ENCODE results near the gene PRKCB.

PRKCB gene

GRCh38 chr16:23823475-23824384 lies 12.1 kb upstream of the PRKCB start:
- no peak for DNase-seq (ENCODE audit: insufficient read length)
- TF ChIP-seq POLR2AphosphoS5 (IDR thresholded peaks at IDR 0.05; ENCODE audit: low read depth, low read length) (no peak), TAF1 (IDR thresholded peaks at IDR 0.05; ENCODE audit: borderline replicate concordance, low read depth, low read length) (no peak), POLR2A (IDR thresholded peaks at IDR 0.05; ENCODE audit: low read depth, low read length) (no peak)
- no peak for FAIRE-seq

DNA sequence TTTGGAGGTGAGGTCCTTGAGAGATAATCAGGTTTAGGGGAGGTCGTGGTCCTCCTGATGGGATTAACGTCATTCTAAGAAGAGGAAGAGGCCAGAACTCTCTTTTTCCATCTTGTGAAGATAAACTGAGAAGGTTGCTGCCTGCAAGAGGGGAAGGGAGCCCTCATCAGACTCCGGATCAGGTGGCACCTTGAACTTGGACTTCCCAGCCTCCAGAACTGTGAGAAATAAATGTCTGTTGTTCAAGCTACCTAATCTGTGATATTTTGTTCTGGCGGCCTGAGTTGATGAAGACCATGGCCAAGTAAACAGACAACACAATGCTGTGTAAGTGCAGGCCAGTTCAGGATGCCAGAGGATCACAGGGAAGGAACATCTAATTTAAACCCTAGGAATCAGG lies 10.9 kb upstream of the PRKCB start:
- no peak for FAIRE-seq
- TF ChIP-seq POLR2A (IDR thresholded peaks at IDR 0.05; ENCODE audit: low read depth, low read length), result no peak
- TF ChIP-seq POLR2AphosphoS5 (IDR thresholded peaks at IDR 0.05; ENCODE audit: low read depth, low read length), result no peak
- TF ChIP-seq TAF1 (IDR thresholded peaks at IDR 0.05; ENCODE audit: borderline replicate concordance, low read depth, low read length), result no peak
- no peak for DNase-seq (ENCODE audit: insufficient read length)

DNA sequence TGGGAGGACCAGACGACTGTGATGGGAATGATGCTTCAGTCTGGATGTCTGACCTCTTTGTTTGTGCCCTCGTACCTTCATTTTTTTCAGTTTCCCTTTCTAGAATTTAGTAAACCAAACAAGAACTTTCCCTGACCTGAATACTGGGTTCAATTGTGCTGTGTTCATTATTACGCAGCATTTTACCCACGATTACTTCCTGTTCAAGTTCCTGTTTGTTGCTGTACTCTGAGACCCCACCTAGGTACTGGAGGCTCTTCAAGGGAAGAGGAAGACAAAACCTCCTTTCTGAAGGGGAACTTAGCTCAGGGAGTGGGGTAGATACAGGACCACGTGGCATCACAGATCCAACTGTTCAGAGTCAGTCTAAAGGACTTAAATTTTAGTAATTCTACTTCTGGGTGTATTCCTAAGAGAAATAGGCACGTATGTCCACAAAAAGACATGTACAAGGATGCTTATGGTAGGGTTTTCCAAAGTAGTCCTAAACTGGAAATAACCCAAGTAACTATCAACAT lies 9.2 kb upstream of the PRKCB start:
- TF ChIP-seq POLR2AphosphoS5 (IDR thresholded peaks at IDR 0.05; ENCODE audit: low read depth, low read length) (no peak), TAF1 (IDR thresholded peaks at IDR 0.05; ENCODE audit: borderline replicate concordance, low read depth, low read length) (no peak), POLR2A (IDR thresholded peaks at IDR 0.05; ENCODE audit: low read depth, low read length) (no peak)
- FAIRE-seq (peak; percentile 94), DNase-seq (ENCODE audit: insufficient read length) (no peak)

GRCh38 chr16:23827057-23827456 lies 8.7 kb upstream of the PRKCB start:
- FAIRE-seq (peak; percentile 44), DNase-seq (ENCODE audit: insufficient read length) (no peak)
- no peak for TF ChIP-seq TAF1 (IDR thresholded peaks at IDR 0.05; ENCODE audit: borderline replicate concordance, low read depth, low read length)
- no peak for TF ChIP-seq POLR2AphosphoS5 (IDR thresholded peaks at IDR 0.05; ENCODE audit: low read depth, low read length)
- no peak for TF ChIP-seq POLR2A (IDR thresholded peaks at IDR 0.05; ENCODE audit: low read depth, low read length)

GRCh38 chr16:23829454-23829853 lies 6.3 kb upstream of the PRKCB start:
- no peak for TF ChIP-seq POLR2AphosphoS5 (IDR thresholded peaks at IDR 0.05; ENCODE audit: low read depth, low read length)
- no peak for TF ChIP-seq TAF1 (IDR thresholded peaks at IDR 0.05; ENCODE audit: borderline replicate concordance, low read depth, low read length)
- TF ChIP-seq POLR2A (IDR thresholded peaks at IDR 0.05; ENCODE audit: low read depth, low read length), result no peak
- no peak for DNase-seq (ENCODE audit: insufficient read length)
- FAIRE-seq, result no peak

DNA sequence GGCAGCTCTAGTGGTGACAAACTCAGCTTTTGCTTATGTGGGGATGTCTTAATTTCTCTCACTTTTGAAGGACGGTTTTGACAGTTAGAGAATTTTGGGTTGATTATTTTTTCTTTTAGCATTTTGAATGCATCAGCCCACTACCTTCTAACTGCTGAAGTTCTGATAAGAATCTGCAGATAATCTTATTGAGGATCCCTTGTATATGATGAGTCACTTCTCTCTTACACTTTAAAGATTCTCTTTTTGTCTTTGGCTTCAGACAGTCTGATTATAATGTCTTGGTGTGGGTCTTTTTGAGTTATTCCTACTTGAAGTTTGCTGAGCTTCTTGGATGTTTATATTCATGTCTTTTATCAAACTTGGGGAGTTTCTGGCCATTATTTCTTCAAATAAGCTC lies 5.5 kb upstream of the PRKCB start:
- TF ChIP-seq POLR2A (IDR thresholded peaks at IDR 0.05; ENCODE audit: low read depth, low read length) (no peak), TAF1 (IDR thresholded peaks at IDR 0.05; ENCODE audit: borderline replicate concordance, low read depth, low read length) (no peak), POLR2AphosphoS5 (IDR thresholded peaks at IDR 0.05; ENCODE audit: low read depth, low read length) (no peak)
- DNase-seq (ENCODE audit: insufficient read length) (no peak), FAIRE-seq (no peak)

- DNase-seq (ENCODE audit: insufficient read length) (no peak), FAIRE-seq (no peak)
- no peak for TF ChIP-seq POLR2AphosphoS5 (IDR thresholded peaks at IDR 0.05; ENCODE audit: low read depth, low read length)
- no peak for TF ChIP-seq TAF1 (IDR thresholded peaks at IDR 0.05; ENCODE audit: borderline replicate concordance, low read depth, low read length)
- TF ChIP-seq POLR2A (IDR thresholded peaks at IDR 0.05; ENCODE audit: low read depth, low read length), result no peak
These were observed 2.9 kb upstream of the PRKCB start for GRCh38 chr16:23832882-23833281.

DNA sequence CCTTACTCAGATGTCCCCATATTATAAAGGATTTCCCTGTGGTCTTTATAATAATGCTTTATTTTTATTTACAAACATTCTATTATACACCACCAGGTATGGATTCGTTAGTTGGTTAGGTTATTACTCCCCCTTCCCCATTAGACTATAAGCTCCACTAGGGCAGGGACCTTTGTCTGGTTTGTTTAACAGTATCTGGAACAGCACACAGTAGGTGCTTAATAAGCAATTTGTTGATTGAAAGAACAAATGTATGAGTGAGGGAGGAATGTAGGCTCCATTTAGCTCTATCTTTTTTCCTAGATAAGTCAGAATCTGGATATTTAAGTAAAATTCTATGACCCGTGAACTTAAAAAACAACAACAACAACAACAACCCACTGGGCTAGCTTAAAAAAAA lies 2.3 kb upstream of the PRKCB start:
- FAIRE-seq, result no peak

DNA sequence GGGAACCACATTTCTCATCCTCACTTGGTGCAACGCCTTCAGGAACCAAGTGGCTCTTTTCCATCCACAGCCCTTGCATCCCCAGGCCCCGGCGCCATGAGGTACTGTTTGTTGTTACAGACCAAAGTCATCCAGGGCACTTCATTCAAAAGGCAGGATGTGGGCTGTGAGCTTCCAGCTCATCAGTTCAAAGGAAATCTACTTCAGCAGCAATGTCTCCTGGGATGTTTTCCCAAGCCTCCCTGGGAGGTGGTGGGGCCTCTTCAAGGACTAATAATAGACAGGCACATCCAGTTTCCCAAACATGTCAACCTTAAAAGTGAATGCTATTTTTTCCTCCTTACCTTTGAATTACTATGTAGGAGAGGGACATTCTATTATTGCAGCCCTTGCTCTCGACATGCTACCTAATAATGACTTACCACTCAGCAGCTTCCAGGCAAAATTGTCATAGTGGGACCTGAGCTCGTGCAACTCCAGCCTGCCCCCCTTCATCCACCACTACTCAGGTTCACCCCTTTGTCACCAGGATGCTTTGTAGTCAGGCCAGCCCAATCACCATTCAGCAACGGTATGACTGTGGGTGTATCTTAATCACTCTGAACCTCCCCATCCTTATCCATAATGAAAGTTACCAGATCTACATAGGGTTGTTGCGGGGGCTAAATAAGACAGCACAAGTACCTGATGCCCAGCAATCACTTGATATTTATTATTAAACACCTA lies 1.7 kb upstream of the PRKCB start:
- FAIRE-seq (no peak), DNase-seq (ENCODE audit: insufficient read length) (no peak)
- TF ChIP-seq POLR2A (IDR thresholded peaks at IDR 0.05; ENCODE audit: low read depth, low read length) (no peak), TAF1 (IDR thresholded peaks at IDR 0.05; ENCODE audit: borderline replicate concordance, low read depth, low read length) (no peak), POLR2AphosphoS5 (IDR thresholded peaks at IDR 0.05; ENCODE audit: low read depth, low read length) (no peak)

More for the DNA sequence above, 2.3 kb upstream of the PRKCB start:
- no peak for TF ChIP-seq POLR2A (IDR thresholded peaks at IDR 0.05; ENCODE audit: low read depth, low read length)
- TF ChIP-seq POLR2AphosphoS5 (IDR thresholded peaks at IDR 0.05; ENCODE audit: low read depth, low read length), result no peak
- TF ChIP-seq TAF1 (IDR thresholded peaks at IDR 0.05; ENCODE audit: borderline replicate concordance, low read depth, low read length), result no peak
- no peak for DNase-seq (ENCODE audit: insufficient read length)

DNA sequence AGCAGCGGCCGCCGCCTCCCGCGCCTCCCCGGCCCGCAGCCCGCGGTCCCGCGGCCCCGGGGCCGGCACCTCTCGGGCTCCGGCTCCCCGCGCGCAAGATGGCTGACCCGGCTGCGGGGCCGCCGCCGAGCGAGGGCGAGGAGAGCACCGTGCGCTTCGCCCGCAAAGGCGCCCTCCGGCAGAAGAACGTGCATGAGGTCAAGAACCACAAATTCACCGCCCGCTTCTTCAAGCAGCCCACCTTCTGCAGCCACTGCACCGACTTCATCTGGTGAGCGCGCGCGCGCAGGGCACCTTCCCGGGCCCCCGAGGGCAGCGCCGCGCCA lies 258 bp downstream of the PRKCB start:
- FAIRE-seq, result no peak
- TF ChIP-seq POLR2A (IDR thresholded peaks at IDR 0.05; ENCODE audit: low read depth, low read length) (peak; percentile 13; the same call in 1 of the 2 replicates), TAF1 (IDR thresholded peaks at IDR 0.05; ENCODE audit: borderline replicate concordance, low read depth, low read length) (no peak; the same call in 1 of the 2 replicates)
- DNase-seq (ENCODE audit: insufficient read length), result no peak

DNA sequence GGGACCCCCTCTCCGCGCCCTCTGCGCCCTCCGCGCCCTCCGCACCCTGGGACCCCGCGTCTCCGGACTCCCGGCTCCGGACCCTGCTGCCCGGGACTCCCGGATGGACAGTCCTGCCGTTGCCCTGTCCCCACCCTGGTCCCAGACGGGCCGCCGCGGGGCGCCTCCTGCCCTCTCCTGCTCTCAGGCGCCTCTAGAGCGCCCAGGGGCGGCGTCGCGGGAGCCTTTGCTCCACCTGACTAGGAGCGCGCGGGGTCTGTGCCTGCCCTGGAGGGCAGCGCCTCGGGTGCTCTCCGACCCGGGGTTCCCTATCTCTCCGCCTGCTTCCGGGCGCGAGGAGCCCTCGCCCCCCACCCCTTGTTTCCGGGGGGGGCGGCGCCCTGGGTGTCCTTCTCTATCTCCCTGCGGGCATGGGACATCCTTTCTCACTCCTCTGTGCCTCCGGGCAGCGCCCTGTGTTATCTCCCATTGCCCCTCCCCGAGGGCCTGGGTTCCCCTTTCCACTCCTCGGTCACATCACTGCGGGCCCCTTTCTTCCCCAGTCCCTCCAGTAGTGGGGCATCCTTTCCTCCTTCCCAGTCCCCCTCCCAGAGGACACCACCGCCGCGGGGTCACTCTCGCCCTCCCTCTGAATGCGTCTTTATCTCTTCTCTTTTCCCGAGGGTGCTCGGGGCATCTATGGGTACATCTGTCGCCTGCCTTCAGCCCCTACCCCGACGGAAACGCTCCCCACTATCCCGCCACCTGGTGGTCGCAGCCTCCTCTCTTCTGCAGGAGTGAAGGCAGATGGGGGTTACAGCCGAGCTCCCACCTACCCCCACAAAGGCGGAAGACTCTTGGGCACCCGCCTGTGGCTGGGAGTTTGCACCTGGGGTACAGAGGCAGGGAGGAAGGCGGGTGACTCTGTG lies 875 bp downstream of the PRKCB start:
- DNase-seq (ENCODE audit: insufficient read length) (no peak), FAIRE-seq (peak; percentile 76)
- TF ChIP-seq POLR2A (IDR thresholded peaks at IDR 0.05; ENCODE audit: low read depth, low read length), result no peak; the same call in 1 of the 2 replicates
- no peak for TF ChIP-seq TAF1 (IDR thresholded peaks at IDR 0.05; ENCODE audit: borderline replicate concordance, low read depth, low read length)
- TF ChIP-seq POLR2AphosphoS5 (IDR thresholded peaks at IDR 0.05; ENCODE audit: low read depth, low read length), result no peak
